Right cardiac atrium (tissue), 5 donors: ENCODE measurements around the gene ZBTB20. TPM values are rescaled to one million over a fixed set of nuclear protein-coding genes. Genes with fewer than 3 reads are reported as not detected.

Source experiments
- ATAC-seq, 2 donors: fragments of 200-7000 bp; cut with Tn5 transposase; one replicate each; pipeline versions ENCODE4 v1.8.0 to v1.9.1; 2020; ENCODE audit warnings: moderate library complexity in 2 of 2, mild to moderate bottlenecking in 1 of 2
- DNase-seq, 3 donors: peaks; one replicate each; pipeline ENCODE4 v3.0.0-alpha.2; 2020
- H3K27ac ChIP-seq: one replicate; pipeline ENCODE4 v1.5.1; 2013; ENCODE audit warnings: mild to moderate bottlenecking, low read length, control low read depth, moderate library complexity
- H3K27me3 ChIP-seq: one replicate; pipeline ENCODE4 v1.6.1; 2013; ENCODE audit not compliant: control insufficient read depth, insufficient read depth
- H3K4me1 ChIP-seq: one replicate; pipeline ENCODE4 v1.6.1; 2013; ENCODE audit warnings: low read length; ENCODE audit not compliant: control insufficient read depth, insufficient read depth
- H3K4me3 ChIP-seq: one replicate; pipeline ENCODE4 v1.5.1; 2013; ENCODE audit warnings: low read length, control low read depth
- H3K9me3 ChIP-seq: one replicate; pipeline ENCODE4 v1.6.1; 2013; ENCODE audit warnings: low read length; ENCODE audit not compliant: control insufficient read depth
- WGBS: extraction: QIAGEN DNeasy Blood & Tissue Kit; methylation state at CpG from one replicate; pipeline ENCODE4 v1.1.7; 2013; 5-methylcytosine and 5-hydroxymethylcytosine counted together
- intact Hi-C, 4 donors: fragments of 100-400 bp; cut with DNase I; formaldehyde crosslinking; loops; one replicate each; pipeline versions ENCODE4 v1.11.0 to v1.14.0; 2022 to 2023
- polyA plus RNA-seq: library from polyadenylated mRNA; stranded (reverse); fragments of 200-250 nt; gene quantifications from one replicate; pipeline ENCODE4 v1.2.3, GENCODE V29; 2013
- total RNA-seq, 4 donors: library from RNA; stranded (reverse); fragmentation: NEBNext Ultra II Directional; extraction: Animal tissue kit (Norgen Biotek cat#: 25700); gene quantifications; one replicate each; pipeline ENCODE4 v1.2.1, GENCODE V29; 2021
- donor health status: healthy with polysubstance abuse.
- donor health status: DM: no; HTN: yes; CAD: no.
- donor health status: DM: no; HTN: no; CAD: no.
- donor health status: DM: no; HTN: yes; CAD: no; lungs with severe emphysema.
- donor health status: DM: yes; HTN: yes; CAD: no.

ZBTB20 gene
- total and polyA plus RNA-seq, 5 donors: 6.5 to 87.9 (median 75.5) TPM

DNA sequence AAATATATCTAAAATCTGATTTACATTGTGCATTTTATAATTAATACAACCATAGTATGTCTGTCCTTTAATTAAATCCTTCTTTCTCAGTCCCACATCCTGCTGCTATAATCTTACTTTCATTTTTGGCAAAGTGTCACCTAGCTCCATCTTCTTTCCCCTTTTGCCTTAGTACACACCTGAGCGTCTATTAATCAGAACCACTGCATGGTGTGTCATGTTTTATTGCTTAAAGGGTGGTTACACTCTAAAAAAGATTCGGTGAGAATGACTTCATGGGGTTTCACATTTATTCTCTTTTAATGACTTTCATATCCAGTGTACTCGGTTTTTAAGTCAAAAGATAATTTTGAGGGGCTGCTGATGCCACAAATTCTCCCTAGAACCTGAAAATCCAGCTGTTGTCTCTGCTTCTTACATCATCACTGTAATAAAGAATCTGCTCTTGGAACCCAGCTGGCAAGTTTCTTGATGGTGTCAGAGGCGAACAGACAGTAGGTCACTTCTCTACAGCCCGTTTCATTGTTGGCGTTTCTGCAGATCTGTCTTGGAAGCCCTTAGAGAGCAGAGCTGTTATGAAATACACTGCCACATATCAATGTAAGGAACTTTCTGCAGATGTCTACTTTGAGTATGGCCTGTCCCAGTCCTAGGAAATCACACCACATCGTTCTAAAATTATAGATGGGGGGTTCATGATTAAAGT, 753.6 kb downstream of the ZBTB20 start:
- no peaks in the 10 kb centered on the region for H3K27me3 ChIP-seq
- intact Hi-C loops: no loop called here
- 68% methylated on average over 7 of the region's 7 CpGs for WGBS
- H3K4me1 ChIP-seq: peaks cover 1% of the 10 kb centered on the region
- H3K4me3 ChIP-seq: no peak overlapping the region
- ATAC-seq: peak; percentile 66 to 67
- peak in 2 of 3 donors; percentile 28 to 45 for DNase-seq
- H3K27ac ChIP-seq: no peak overlapping the region
- no peaks in the 10 kb centered on the region for H3K9me3 ChIP-seq

DNA sequence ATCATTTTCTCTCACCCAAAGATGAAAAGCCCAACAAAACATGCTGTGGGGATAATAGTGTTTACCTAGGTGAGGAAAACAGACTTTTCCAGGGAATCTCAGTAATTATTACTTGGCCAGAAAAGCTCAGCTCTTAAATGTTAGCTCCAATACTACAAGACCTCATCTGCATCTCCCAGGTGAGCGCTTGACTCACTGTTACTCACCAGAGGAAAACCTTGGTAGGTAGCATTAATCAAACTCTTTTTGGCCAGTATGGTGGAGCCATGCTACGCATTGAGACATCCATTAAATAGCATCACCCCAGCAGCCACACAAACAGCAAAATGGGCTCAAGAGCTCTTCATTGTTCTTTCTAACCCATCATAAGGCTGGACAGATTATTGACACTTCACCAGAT, 754.3 kb downstream of the ZBTB20 start:
- no peak for ATAC-seq
- Histone ChIP-seq H3K9me3 (no peaks in the 10 kb centered on the region), H3K27ac (no peak overlapping the region), H3K27me3 (no peaks in the 10 kb centered on the region), H3K4me1 (peaks cover 1% of the 10 kb centered on the region), H3K4me3 (no peak overlapping the region)
- intact Hi-C loops: no loop called here
- 97% methylated on average over 2 of the region's 2 CpGs for WGBS
- DNase-seq: no peak

DNA sequence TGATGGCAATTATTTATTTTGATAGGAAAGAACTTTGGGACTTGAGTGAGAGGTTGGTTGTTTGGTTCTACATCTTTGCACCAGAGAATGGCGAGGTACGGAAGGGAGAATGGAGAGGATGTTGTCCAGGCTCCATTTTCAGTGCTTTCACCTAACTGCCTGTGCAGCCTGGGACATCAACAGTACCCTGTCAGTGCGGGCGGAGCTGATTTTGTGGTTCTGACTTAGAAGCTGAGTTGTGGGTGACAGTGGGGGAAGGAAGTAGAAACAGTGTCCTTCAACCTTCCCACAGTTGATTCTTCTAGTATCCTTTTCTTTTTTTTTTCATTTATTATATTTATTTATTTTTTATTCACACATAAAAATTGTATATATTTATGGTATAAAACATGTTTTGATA, 757.9 kb downstream of the ZBTB20 start:
- intact Hi-C loops: no loop called here
- no peaks in the 10 kb centered on the region for H3K9me3 ChIP-seq
- no peaks in the 10 kb centered on the region for H3K27me3 ChIP-seq
- ATAC-seq (no peak), DNase-seq (no peak)
- no peak overlapping the region for H3K27ac ChIP-seq
- peaks cover 1% of the 10 kb centered on the region for H3K4me1 ChIP-seq
- 98% methylated on average over 4 of the region's 4 CpGs for WGBS
- no peak overlapping the region for H3K4me3 ChIP-seq

DNA sequence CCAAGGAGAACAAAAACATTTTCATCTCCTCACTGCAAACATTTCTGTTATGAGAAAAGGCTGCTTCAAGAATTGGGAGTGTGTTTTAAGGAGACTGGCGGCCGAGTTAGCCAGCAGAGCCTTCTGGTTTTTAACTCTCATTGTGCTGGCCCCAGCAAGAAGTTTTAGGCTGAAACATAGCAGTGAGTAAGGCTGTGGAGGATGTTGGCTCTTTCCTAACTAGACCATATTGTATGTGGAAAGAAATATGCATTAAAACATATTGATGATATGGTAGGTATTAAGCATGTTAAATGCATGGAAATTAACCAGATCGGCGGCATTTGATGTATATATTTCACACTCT, 762.6 kb downstream of the ZBTB20 start:
- peak in 1 of 3 donors; percentile 42 for DNase-seq
- peak overlapping the region; percentile 74 for H3K27ac ChIP-seq
- H3K9me3 ChIP-seq: no peaks in the 10 kb centered on the region
- 43% methylated on average over 4 of the region's 4 CpGs for WGBS
- H3K27me3 ChIP-seq: no peaks in the 10 kb centered on the region
- intact Hi-C loops: no loop called here
- H3K4me3 ChIP-seq: peak overlapping the region; percentile 81
- peak in 1 of 2 donors; percentile 3 for ATAC-seq
- H3K4me1 ChIP-seq: peaks cover 6% of the 10 kb centered on the region

DNA sequence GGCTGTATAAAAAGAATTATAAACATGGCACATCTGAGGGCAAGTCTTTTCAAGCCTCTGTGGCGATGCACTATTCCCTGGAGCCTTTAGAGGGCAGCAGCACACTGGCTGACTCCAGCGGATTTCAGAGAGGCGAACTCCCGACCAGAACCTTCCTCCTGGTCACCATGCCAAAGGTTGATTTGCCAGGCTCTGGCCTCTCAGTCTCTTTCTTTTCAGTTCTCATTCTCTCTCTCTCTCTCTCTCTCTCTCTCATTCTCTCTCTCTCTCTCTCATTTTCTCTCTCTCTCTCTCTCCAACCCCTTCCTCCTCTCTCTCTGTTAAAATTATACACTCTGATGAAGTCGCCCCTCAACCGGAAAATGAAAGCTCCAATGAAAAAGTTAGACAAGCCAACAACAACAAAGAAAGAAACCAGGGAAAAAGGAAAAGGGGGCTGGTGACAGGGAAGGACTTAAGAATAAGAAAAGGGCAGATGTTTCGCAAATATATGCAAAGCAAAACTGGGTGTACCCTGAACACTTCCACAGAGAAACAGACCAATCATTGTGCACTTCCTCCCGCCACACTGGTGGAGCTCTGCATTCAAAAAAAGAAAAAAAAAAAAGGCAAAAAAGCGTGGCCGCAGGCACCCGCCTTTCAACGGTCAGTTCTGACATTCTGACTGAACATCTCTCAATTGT, 763.1 kb downstream of the ZBTB20 start:
- intact Hi-C loops: no loop called here
- WGBS: 19% methylated on average over 12 of the region's 12 CpGs
- H3K4me3 ChIP-seq: peak overlapping the region; percentile 81

GRCh38 chr3:114380233-114380651, 766.8 kb downstream of the ZBTB20 start:
- H3K4me3 ChIP-seq: no peak overlapping the region
- intact Hi-C loops: no loop called here
- DNase-seq (peak; percentile 86 to 94 (median 90)), ATAC-seq (peak; percentile 78 to 85)
- H3K4me1 ChIP-seq: peaks cover 15% of the 10 kb centered on the region
- H3K27ac ChIP-seq: peak overlapping the region; percentile 89
- WGBS: 23% methylated on average over 4 of the region's 4 CpGs
- H3K27me3 ChIP-seq: no peaks in the 10 kb centered on the region
- H3K9me3 ChIP-seq: no peaks in the 10 kb centered on the region

More for the DNA sequence above, 763.1 kb downstream of the ZBTB20 start:
- DNase-seq: peak; percentile 81 to 92 (median 89)
- no peaks in the 10 kb centered on the region for H3K9me3 ChIP-seq
- H3K27ac ChIP-seq: peak overlapping the region; percentile 74
- H3K27me3 ChIP-seq: no peaks in the 10 kb centered on the region
- H3K4me1 ChIP-seq: peaks cover 6% of the 10 kb centered on the region
- ATAC-seq: peak; percentile 89 to 93

GRCh38 chr3:114379266-114379665, 767.8 kb downstream of the ZBTB20 start:
- no peak for DNase-seq
- Histone ChIP-seq H3K9me3 (no peaks in the 10 kb centered on the region), H3K4me3 (no peak overlapping the region), H3K27me3 (no peaks in the 10 kb centered on the region), H3K4me1 (peaks cover 15% of the 10 kb centered on the region), H3K27ac (no peak overlapping the region)
- WGBS: 41% methylated on average over 4 of the region's 4 CpGs
- intact Hi-C loops: no loop called here
- no peak for ATAC-seq

GRCh38 chr3:114378760-114379159, 768.3 kb downstream of the ZBTB20 start:
- no peaks in the 10 kb centered on the region for H3K27me3 ChIP-seq
- H3K9me3 ChIP-seq: no peaks in the 10 kb centered on the region
- 92% methylated on average over 5 of the region's 5 CpGs for WGBS
- H3K4me3 ChIP-seq: no peak overlapping the region
- peaks cover 15% of the 10 kb centered on the region for H3K4me1 ChIP-seq
- DNase-seq (no peak), ATAC-seq (no peak)
- H3K27ac ChIP-seq: no peak overlapping the region
- intact Hi-C loops: no loop called here

- H3K27ac ChIP-seq: no peak overlapping the region
- ATAC-seq (no peak), DNase-seq (no peak)
- H3K9me3 ChIP-seq: no peaks in the 10 kb centered on the region
- intact Hi-C loops: no loop called here
- 89% methylated on average over 4 of the region's 4 CpGs for WGBS
- H3K4me1 ChIP-seq: peaks cover 14% of the 10 kb centered on the region
- H3K4me3 ChIP-seq: no peak overlapping the region
- H3K27me3 ChIP-seq: no peaks in the 10 kb centered on the region
Observed at GRCh38 chr3:114377426-114377825, 769.7 kb downstream of the ZBTB20 start.

GRCh38 chr3:114376516-114377185, 770.4 kb downstream of the ZBTB20 start:
- Histone ChIP-seq H3K27me3 (no peaks in the 10 kb centered on the region), H3K4me1 (peaks cover 14% of the 10 kb centered on the region), H3K9me3 (no peaks in the 10 kb centered on the region), H3K27ac (peak overlapping the region; percentile 48), H3K4me3 (no peak overlapping the region)
- intact Hi-C loops: no loop called here
- no peak for ATAC-seq
- WGBS: 93% methylated on average over 8 of the region's 8 CpGs
- DNase-seq: no peak
